Mesenchymal stem cell (in vitro differentiated cells and primary cell): Measurements from ENCODE around the gene MYH7B.

ENCODE experiments used
- DNase-seq: peaks from one replicate; pipeline ENCODE4 v3.0.0-alpha.2; 2013
- H2AFZ ChIP-seq: one replicate; pipeline ENCODE4 v1.6.1; 2013; ENCODE audit warnings: low read depth, mild to moderate bottlenecking, control low read depth, inconsistent platforms, low read length, moderate library complexity
- H2AK5ac ChIP-seq: 2 replicates; pipeline ENCODE4 v1.6.1; 2013; ENCODE audit warnings: low read length, moderate library complexity, mild to moderate bottlenecking, inconsistent platforms; ENCODE audit not compliant: severe bottlenecking
- H2BK120ac ChIP-seq: one replicate; pipeline ENCODE4 v1.6.1; 2013; ENCODE audit warnings: low read depth, mild to moderate bottlenecking, inconsistent platforms, low read length, moderate library complexity
- H2BK12ac ChIP-seq, 2 experiments: one replicate each; pipeline ENCODE4 v1.6.1; 2013; ENCODE audit warnings: inconsistent platforms in 2 of 2, low read length in 2 of 2, mild to moderate bottlenecking in 2 of 2, moderate library complexity in 2 of 2, control low read depth in 1 of 2
- H2BK15ac ChIP-seq: one replicate; pipeline ENCODE4 v1.6.1; 2013; ENCODE audit warnings: mild to moderate bottlenecking, low read depth, inconsistent platforms; ENCODE audit not compliant: poor library complexity, severe bottlenecking
- H2BK5ac ChIP-seq: 2 replicates; pipeline ENCODE4 v1.6.1; 2013; ENCODE audit warnings: low read depth, mild to moderate bottlenecking, low read length, control low read depth, inconsistent platforms; ENCODE audit not compliant: poor library complexity, severe bottlenecking
- H3K14ac ChIP-seq, 2 experiments: one replicate each; pipeline ENCODE4 v1.6.1; 2013; ENCODE audit warnings: inconsistent platforms in 2 of 2, low read length in 2 of 2, control low read depth in 1 of 2, mild to moderate bottlenecking in 1 of 2, moderate library complexity in 1 of 2
- H3K18ac ChIP-seq, 2 experiments: one replicate each; pipeline ENCODE4 v1.6.1; 2013; ENCODE audit warnings: inconsistent platforms in 2 of 2, low read length in 2 of 2, control low read depth in 1 of 2, low read depth in 1 of 2, mild to moderate bottlenecking in 1 of 2
- H3K23ac ChIP-seq, 2 experiments: one replicate each; pipeline ENCODE4 v1.6.1; 2013; ENCODE audit warnings: inconsistent platforms in 2 of 2, low read length in 2 of 2, mild to moderate bottlenecking in 2 of 2, moderate library complexity in 2 of 2, control low read depth in 1 of 2
- H3K27ac ChIP-seq: 2 replicates; pipeline ENCODE4 v1.5.1; 2013; ENCODE audit warnings: mild to moderate bottlenecking, moderate library complexity, low read length, control low read depth, inconsistent platforms; ENCODE audit not compliant: poor library complexity, severe bottlenecking
- H3K27me3 ChIP-seq, 2 experiments: 2 replicates each; pipeline versions ENCODE4 v1.6.1 to v1.7.0; 2013; ENCODE audit warnings: low read length in 2 of 2, mild to moderate bottlenecking in 2 of 2, moderate library complexity in 2 of 2, control low read depth in 1 of 2, inconsistent platforms in 1 of 2; ENCODE audit not compliant: control insufficient read depth in 1 of 2, insufficient read depth in 1 of 2
- H3K36me3 ChIP-seq, 2 experiments: 2 replicates each; pipeline versions ENCODE4 v1.6.1 to v1.7.0; 2013; ENCODE audit warnings: low read length in 2 of 2, control low read depth in 1 of 2, inconsistent platforms in 1 of 2, low read depth in 1 of 2, mild to moderate bottlenecking in 1 of 2; ENCODE audit not compliant: insufficient read depth in 2 of 2, control insufficient read depth in 1 of 2
- H3K4ac ChIP-seq, 2 experiments: one replicate each; pipeline ENCODE4 v1.6.1; 2013; ENCODE audit warnings: inconsistent platforms in 2 of 2, low read length in 2 of 2, mild to moderate bottlenecking in 2 of 2, moderate library complexity in 2 of 2, control low read depth in 1 of 2, low read depth in 1 of 2
- H3K4me1 ChIP-seq: 2 replicates; pipeline ENCODE4 v1.6.1; 2013; ENCODE audit warnings: low read depth, low read length, control low read depth; ENCODE audit not compliant: control insufficient read depth, insufficient read depth
- H3K4me2 ChIP-seq: 2 replicates; pipeline ENCODE4 v1.6.1; 2013; ENCODE audit warnings: low read length, mild to moderate bottlenecking, inconsistent platforms; ENCODE audit not compliant: poor library complexity, severe bottlenecking
- H3K4me3 ChIP-seq, 2 experiments: 2 replicates each; pipeline versions ENCODE4 v1.5.1 to v1.7.0; 2013; ENCODE audit warnings: low read length in 2 of 2, mild to moderate bottlenecking in 2 of 2, control low read depth in 1 of 2, low read depth in 1 of 2; ENCODE audit not compliant: insufficient read depth in 1 of 2
- H3K79me1 ChIP-seq: replicated peaks from 2 replicates; pipeline ENCODE4 v1.6.1; 2013; ENCODE audit warnings: mild to moderate bottlenecking, control low read depth, low read length, inconsistent platforms; ENCODE audit not compliant: poor library complexity, severe bottlenecking
- H3K9ac ChIP-seq: 2 replicates; pipeline ENCODE4 v1.7.0; 2013; ENCODE audit warnings: mild to moderate bottlenecking, low read length, moderate library complexity
- H3K9me3 ChIP-seq: 2 replicates; pipeline ENCODE4 v1.7.0; 2013; ENCODE audit warnings: mild to moderate bottlenecking, low read length; ENCODE audit not compliant: control insufficient read depth
- H4K8ac ChIP-seq: one replicate; pipeline ENCODE4 v1.6.1; 2013; ENCODE audit warnings: inconsistent platforms, mild to moderate bottlenecking, low read length, moderate library complexity
- H4K91ac ChIP-seq: one replicate; pipeline ENCODE4 v1.6.1; 2013; ENCODE audit warnings: mild to moderate bottlenecking, low read length, inconsistent platforms
- WGBS: methylation state at CpG from one replicate; pipeline ENCODE4 v1.1.7; 2013; ENCODE audit warnings: mixed read lengths; 5-methylcytosine and 5-hydroxymethylcytosine counted together

Gene MYH7B

DNA sequence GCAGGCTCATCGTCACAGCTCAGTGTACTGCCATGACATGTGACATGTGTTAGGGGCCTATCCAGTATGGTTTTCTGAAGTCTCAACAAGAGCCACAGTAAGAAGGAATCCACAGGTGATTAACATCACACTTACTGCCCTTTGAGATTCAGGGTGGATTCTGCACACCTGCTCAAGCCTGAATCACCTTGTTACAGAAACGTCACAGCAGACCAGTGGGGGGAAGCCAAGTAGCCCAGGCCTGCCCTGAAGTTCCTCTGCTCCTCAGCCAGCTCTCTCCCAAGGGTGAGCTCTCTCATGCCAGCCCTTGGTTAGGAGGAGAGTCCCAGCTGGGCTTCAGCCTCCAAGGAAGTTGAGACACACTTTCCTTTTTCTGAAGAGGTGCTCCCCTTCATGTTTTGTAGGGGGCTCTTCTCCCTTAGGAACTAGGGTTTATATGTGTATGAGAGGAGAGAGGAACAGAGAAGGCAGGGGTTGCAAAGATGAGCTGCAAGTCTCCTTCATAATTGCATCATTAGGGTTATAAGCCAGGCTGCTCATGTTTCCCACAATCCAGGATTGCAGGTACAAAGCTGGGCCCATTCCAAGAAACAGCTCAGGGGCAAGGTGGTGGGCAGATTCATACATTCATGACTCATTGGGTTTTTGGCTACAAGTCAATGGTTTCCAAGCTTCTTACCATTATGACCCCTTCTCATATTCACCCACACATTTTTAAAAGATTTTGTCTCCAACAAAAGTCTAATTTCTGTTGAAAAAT lies 11.7 kb upstream of the MYH7B start:
- Histone ChIP-seq H3K9me3 (no peaks in the 10 kb centered on the region), H2BK5ac (no peak overlapping the region), H2AK5ac (peak overlapping the region; percentile 23), H3K27ac (no peak overlapping the region), H3K18ac (no peak overlapping the region), H2BK12ac (no peak overlapping the region), H2BK15ac (no peak overlapping the region), H3K14ac (no peak overlapping the region), H3K4ac (no peak overlapping the region), H3K4me2 (no peak overlapping the region), H3K4me1 (peaks cover 13% of the 10 kb centered on the region), H3K4me3 (no peak overlapping the region), H3K9ac (no peak overlapping the region), H4K8ac (no peak overlapping the region), H3K23ac (no peak overlapping the region), H3K79me1 (peaks cover 10% of the 10 kb centered on the region), H2BK120ac (no peak overlapping the region), H3K36me3 (peaks cover 20 to 74% of the 10 kb centered on the region in 2 experiments), H3K27me3 (no peaks in the 10 kb centered on the region), H4K91ac (no peak overlapping the region), H2AFZ (no peak overlapping the region)
- DNase-seq, result no peak
- WGBS, result 81% methylated on average over 2 of the region's 2 CpGs

DNA sequence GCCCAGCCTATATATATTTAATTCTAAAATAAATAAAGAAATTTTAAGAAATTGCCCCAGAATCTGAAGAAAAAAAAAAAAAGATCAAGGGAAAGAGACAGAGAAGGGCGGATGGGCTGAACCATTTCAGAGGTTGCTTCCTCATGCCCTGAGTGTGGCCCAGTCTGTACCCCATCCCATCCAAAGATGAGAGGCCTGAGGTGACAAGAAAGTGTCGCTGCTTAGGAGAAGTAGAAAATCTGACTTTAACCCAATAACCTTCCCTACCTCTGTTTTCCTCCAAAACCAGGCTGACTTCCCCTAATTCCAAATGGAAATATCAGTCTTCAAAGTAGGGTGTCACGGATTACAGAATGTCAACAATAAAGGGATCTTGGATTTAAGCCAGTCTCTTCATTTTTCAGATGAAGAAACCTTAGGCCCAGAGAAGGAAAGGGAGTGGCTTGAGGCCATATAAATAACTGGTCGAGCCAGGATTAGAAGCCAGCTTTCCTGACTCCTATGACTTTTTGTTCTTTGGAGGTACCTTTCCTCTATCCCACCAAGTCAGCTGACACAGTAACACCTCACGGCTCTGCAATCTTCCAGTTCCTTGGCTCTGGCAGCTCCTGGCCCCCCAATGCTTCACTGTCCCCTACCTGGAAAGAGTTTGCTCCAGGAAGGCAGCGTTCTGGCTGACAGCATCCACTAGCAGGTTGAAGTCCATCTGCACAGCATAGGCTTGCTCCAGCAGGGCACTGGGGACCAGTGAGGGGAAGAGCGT lies 10.2 kb upstream of the MYH7B start:
- Histone ChIP-seq H4K91ac (no peak overlapping the region), H3K18ac (no peak overlapping the region), H2BK15ac (no peak overlapping the region), H3K27ac (peak overlapping the region; percentile 98), H2AK5ac (peak overlapping the region; percentile 100), H3K4ac (no peak overlapping the region), H3K23ac (no peak overlapping the region), H3K4me2 (no peak overlapping the region), H3K36me3 (peaks cover 20 to 80% of the 10 kb centered on the region in 2 experiments), H3K9ac (no peak overlapping the region), H4K8ac (peak overlapping the region; percentile 42), H2AFZ (no peak overlapping the region), H2BK5ac (peak overlapping the region; percentile 36), H2BK120ac (no peak overlapping the region), H3K9me3 (no peaks in the 10 kb centered on the region), H2BK12ac (no peak overlapping the region), H3K27me3 (no peaks in the 10 kb centered on the region), H3K14ac (no peak overlapping the region), H3K4me3 (no peak overlapping the region), H3K4me1 (peaks cover 16% of the 10 kb centered on the region), H3K79me1 (peaks cover 10% of the 10 kb centered on the region)
- WGBS, result 95% methylated on average over 6 of the region's 7 CpGs
- no peak for DNase-seq

DNA sequence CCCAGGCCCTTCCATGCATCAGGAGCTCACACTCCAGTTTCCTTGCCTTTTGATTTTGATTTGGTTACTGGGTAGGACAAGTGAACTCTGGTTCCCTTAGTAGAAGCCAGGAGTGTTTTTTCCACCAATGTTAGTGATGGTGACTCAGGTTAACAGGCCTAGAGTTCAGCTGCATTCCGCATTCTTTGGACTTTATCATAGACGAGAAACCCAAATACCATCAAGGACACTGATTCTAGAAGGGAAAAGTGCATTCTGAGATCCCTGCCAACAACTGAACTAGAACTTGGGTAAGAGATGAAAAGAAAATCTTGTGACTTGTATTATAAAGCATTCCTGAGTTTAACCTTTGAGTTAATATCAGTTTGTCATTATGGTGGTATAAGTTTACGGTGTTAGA lies 9.0 kb upstream of the MYH7B start:
- Histone ChIP-seq H4K91ac (no peak overlapping the region), H2BK120ac (no peak overlapping the region), H2BK5ac (peak overlapping the region; percentile 66), H2AK5ac (peak overlapping the region; percentile 83), H3K27me3 (no peaks in the 10 kb centered on the region), H3K4me3 (no peak overlapping the region), H2AFZ (no peak overlapping the region), H4K8ac (no peak overlapping the region), H3K36me3 (peaks cover 20 to 82% of the 10 kb centered on the region in 2 experiments), H3K14ac (no peak overlapping the region), H3K27ac (peak overlapping the region; percentile 98), H3K9me3 (no peaks in the 10 kb centered on the region), H3K4ac (no peak overlapping the region), H3K9ac (no peak overlapping the region), H3K79me1 (peaks cover 12% of the 10 kb centered on the region), H3K4me2 (no peak overlapping the region), H3K23ac (no peak overlapping the region), H2BK15ac (no peak overlapping the region), H3K4me1 (peaks cover 19% of the 10 kb centered on the region), H2BK12ac (no peak overlapping the region), H3K18ac (no peak overlapping the region)
- WGBS, result 100% methylated on average over 2 of the region's 3 CpGs
- no peak for DNase-seq

DNA sequence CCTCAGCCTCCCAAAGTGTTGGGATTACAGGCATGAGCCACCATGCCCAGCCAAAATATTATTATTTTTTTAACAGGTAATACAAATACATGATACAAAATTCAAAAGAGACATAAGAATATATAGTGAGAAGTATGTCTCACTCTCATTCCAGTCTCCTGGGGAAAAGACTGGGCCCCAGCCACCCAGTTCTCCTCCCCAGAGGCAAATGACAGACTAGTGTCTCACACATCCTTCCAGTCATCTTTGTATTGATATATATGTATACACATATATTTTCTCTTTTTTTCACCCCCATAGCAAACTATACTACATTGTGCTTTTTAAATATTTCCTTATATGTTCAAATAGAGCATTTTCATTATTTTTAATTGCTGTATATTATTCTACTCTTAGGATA lies 8.3 kb upstream of the MYH7B start:
- Histone ChIP-seq H3K9me3 (no peaks in the 10 kb centered on the region), H2BK12ac (no peak overlapping the region), H3K27ac (peak overlapping the region; percentile 76), H3K4me3 (no peak overlapping the region), H2AK5ac (peak overlapping the region; percentile 85), H3K23ac (no peak overlapping the region), H3K14ac (no peak overlapping the region), H3K36me3 (peaks cover 14 to 77% of the 10 kb centered on the region in 2 experiments), H3K4me1 (peaks cover 19% of the 10 kb centered on the region), H3K79me1 (peaks cover 12% of the 10 kb centered on the region), H3K4ac (no peak overlapping the region), H4K91ac (no peak overlapping the region), H2AFZ (no peak overlapping the region), H3K18ac (no peak overlapping the region), H2BK120ac (no peak overlapping the region), H2BK15ac (no peak overlapping the region), H3K27me3 (no peaks in the 10 kb centered on the region), H3K4me2 (no peak overlapping the region), H3K9ac (peak overlapping the region; percentile 64), H4K8ac (no peak overlapping the region), H2BK5ac (no peak overlapping the region)
- no peak for DNase-seq
